Measurements from ENCODE around the gene INPP5B. TPM values are rescaled to one million over a fixed set of nuclear protein-coding genes. Genes with fewer than 3 reads are reported as not detected.
A peak's percentile ranks its signal among the peaks of the same experiment; 100 is the strongest.

INPP5B gene
- total and polyA plus RNA-seq, 2 of the 13 experiments (the other 11 are each of a cell fraction or from before 2014, with no cell fraction given): 9.0 to 9.8 TPM

DNA sequence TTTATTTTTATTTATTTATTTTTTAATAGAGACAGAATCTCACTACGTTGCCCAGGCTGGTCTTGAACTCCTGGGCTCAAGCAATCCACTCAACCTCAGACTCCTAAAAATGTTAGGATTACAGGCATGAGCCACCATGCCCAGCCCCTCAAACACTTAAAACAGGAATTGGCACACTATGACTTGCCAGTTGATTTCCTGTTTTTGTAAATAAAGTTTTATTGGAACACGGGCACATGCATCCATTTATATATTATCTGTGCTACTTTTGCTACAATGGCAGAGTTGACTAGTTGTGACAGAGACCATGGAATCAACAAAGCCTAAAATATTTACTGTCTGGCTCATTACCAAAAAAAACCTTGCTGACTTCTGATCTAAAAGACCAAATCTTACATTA is 122.9 kb downstream of the INPP5B start:
- no peak for FAIRE-seq
- in situ Hi-C loops (cut with HindIII; ENCODE audit: extremely low pct_ligation_motif_present, low pct_unique_long_range_greater_than_20kb) (no loop called here), intact Hi-C loops (cut with micrococcal nuclease; ENCODE audit: unreplicated experiment) (no loop called here)
- H3K36me3 ChIP-seq (replicated peaks in 1 of 2; ENCODE audit: control insufficient read depth in 1 of 2, insufficient read depth in 2 of 2, low read length in 2 of 2): peaks cover 8 to 39% of the 10 kb centered on the region in 2 experiments; a peak in 4 of 5 replicates
- H3K27me3 ChIP-seq (ENCODE audit: control insufficient read depth in 1 of 2, insufficient read depth in 2 of 2, low read length in 2 of 2): no peaks in the 10 kb centered on the region
- ChIA-PET CTCF (ENCODE audit: low intra/inter-chr PET ratio, low total read pairs) (no interaction called here), POLR2A (no interaction called here)
- no peak overlapping the region for H3K27ac ChIP-seq (ENCODE audit: extremely low read length, insufficient read depth, low read length)
- H3K4me3 ChIP-seq (replicated peaks in 1 of 3; ENCODE audit: insufficient read depth in 1 of 3, low read depth in 2 of 3, low read length in 3 of 3): no peak overlapping the region
- BruUV-seq (replicated peaks): no TSS peak
- H3K4me1 ChIP-seq (ENCODE audit: insufficient read depth, low read length): no peaks in the 10 kb centered on the region
- no peak overlapping the region for H2AFZ ChIP-seq (ENCODE audit: low read length)
- no peaks in the 10 kb centered on the region for H3K79me2 ChIP-seq (ENCODE audit: insufficient read depth, low read length)
- 87% methylated on average over 2 of the region's 2 CpGs for WGBS (ENCODE audit: low lambda C conversion rate)
- no peak for DNase-seq (ENCODE audit: low spot score)
- H4K20me1 ChIP-seq (ENCODE audit: insufficient read depth, low read length): no peaks in the 10 kb centered on the region
- no peak overlapping the region for H3K9ac ChIP-seq (ENCODE audit: insufficient read depth, low read depth, low read length)
- H3K4me2 ChIP-seq (ENCODE audit: low read depth, low read length): no peak overlapping the region
- no peak for ATAC-seq
- TF ChIP-seq TERF1 (CRISPR knock-in tag; IDR thresholded peaks at IDR 0.05): no peak
- TF ChIP-seq, protein P1, sequence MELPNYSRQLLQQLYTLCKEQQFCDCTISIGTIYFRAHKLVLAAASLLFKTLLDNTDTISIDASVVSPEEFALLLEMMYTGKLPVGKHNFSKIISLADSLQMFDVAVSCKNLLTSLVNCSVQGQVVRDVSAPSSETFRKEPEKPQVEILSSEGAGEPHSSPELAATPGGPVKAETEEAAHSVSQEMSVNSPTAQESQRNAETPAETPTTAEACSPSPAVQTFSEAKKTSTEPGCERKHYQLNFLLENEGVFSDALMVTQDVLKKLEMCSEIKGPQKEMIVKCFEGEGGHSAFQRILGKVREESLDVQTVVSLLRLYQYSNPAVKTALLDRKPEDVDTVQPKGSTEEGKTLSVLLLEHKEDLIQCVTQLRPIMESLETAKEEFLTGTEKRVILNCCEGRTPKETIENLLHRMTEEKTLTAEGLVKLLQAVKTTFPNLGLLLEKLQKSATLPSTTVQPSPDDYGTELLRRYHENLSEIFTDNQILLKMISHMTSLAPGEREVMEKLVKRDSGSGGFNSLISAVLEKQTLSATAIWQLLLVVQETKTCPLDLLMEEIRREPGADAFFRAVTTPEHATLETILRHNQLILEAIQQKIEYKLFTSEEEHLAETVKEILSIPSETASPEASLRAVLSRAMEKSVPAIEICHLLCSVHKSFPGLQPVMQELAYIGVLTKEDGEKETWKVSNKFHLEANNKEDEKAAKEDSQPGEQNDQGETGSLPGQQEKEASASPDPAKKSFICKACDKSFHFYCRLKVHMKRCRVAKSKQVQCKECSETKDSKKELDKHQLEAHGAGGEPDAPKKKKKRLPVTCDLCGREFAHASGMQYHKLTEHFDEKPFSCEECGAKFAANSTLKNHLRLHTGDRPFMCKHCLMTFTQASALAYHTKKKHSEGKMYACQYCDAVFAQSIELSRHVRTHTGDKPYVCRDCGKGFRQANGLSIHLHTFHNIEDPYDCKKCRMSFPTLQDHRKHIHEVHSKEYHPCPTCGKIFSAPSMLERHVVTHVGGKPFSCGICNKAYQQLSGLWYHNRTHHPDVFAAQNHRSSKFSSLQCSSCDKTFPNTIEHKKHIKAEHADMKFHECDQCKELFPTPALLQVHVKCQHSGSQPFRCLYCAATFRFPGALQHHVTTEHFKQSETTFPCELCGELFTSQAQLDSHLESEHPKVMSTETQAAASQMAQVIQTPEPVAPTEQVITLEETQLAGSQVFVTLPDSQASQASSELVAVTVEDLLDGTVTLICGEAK (IDR thresholded peaks at IDR 0.05): peak; percentile 20
- TF ChIP-seq, protein P1 (CRISPR knock-in tag; IDR thresholded peaks at IDR 0.05): peak; percentile 68
- TF ChIP-seq ZNF460 (CRISPR knock-in tag; IDR thresholded peaks at IDR 0.05; ENCODE audit: borderline replicate concordance): no peak
- no peak for TF ChIP-seq ZNF430 (CRISPR knock-in tag; IDR thresholded peaks at IDR 0.05)
- H3K9me3 ChIP-seq (ENCODE audit: low read length): no peaks in the 10 kb centered on the region
